H9 (cell line): ENCODE data around the gene CGA. TPM values are rescaled to one million over a fixed set of nuclear protein-coding genes. Genes with fewer than 3 reads are reported as not detected.

Experiments
- DNase-seq: peaks from one replicate; pipeline ENCODE4 v3.0.0-alpha.2; 2017
- H2AFZ ChIP-seq: one replicate; pipeline ENCODE4 v1.6.1; 2013; ENCODE audit warnings: mild to moderate bottlenecking, low read length, control low read depth, moderate library complexity
- H2AK5ac ChIP-seq: 2 replicates; pipeline ENCODE4 v1.6.1; 2013; ENCODE audit warnings: low read length, control low read depth, mixed read lengths; ENCODE audit not compliant: insufficient read length
- H2BK120ac ChIP-seq: one replicate; pipeline ENCODE4 v1.6.1; 2013; ENCODE audit warnings: low read depth, mild to moderate bottlenecking, low read length, control low read depth, inconsistent platforms; ENCODE audit not compliant: poor library complexity, severe bottlenecking
- H2BK12ac ChIP-seq: 2 replicates; pipeline ENCODE4 v1.6.1; 2013; ENCODE audit warnings: low read length, control low read depth, mixed read lengths, low read depth; ENCODE audit not compliant: insufficient read length
- H2BK15ac ChIP-seq: 2 replicates; pipeline ENCODE4 v1.6.1; 2013; ENCODE audit warnings: low read depth, low read length, control low read depth
- H2BK20ac ChIP-seq: one replicate; pipeline ENCODE4 v1.6.1; 2013; ENCODE audit warnings: low read depth, mild to moderate bottlenecking, low read length, control low read depth, inconsistent platforms; ENCODE audit not compliant: poor library complexity, severe bottlenecking
- H2BK5ac ChIP-seq: 2 replicates; pipeline ENCODE4 v1.6.1; 2013; ENCODE audit warnings: low read length, control low read depth, mixed read lengths; ENCODE audit not compliant: insufficient read length
- H3K14ac ChIP-seq: 2 replicates; pipeline ENCODE4 v1.6.1; 2013; ENCODE audit warnings: low read length, control low read depth; ENCODE audit not compliant: insufficient read depth
- H3K18ac ChIP-seq: 2 replicates; pipeline ENCODE4 v1.6.1; 2013; ENCODE audit warnings: low read depth, mild to moderate bottlenecking, mixed read lengths, low read length, control low read depth; ENCODE audit not compliant: insufficient read length
- H3K23ac ChIP-seq: 2 replicates; pipeline ENCODE4 v1.6.1; 2013; ENCODE audit warnings: low read length, control low read depth, mixed read lengths, low read depth; ENCODE audit not compliant: insufficient read length
- H3K23me2 ChIP-seq: 2 replicates; pipeline ENCODE4 v1.6.1; 2013; ENCODE audit warnings: low read depth, mild to moderate bottlenecking, mixed read lengths, low read length, control low read depth; ENCODE audit not compliant: insufficient read length, poor library complexity, severe bottlenecking
- H3K27ac ChIP-seq: 2 replicates; pipeline ENCODE4 v1.5.1; 2013; ENCODE audit warnings: low read length, control low read depth, mixed read lengths, low read depth; ENCODE audit not compliant: insufficient read length
- H3K27me3 ChIP-seq: 2 replicates; pipeline ENCODE4 v1.6.1; 2013; ENCODE audit warnings: low read length, control low read depth, inconsistent platforms; ENCODE audit not compliant: insufficient read depth
- H3K4ac ChIP-seq: 2 replicates; pipeline ENCODE4 v1.6.1; 2013; ENCODE audit warnings: low read depth, mild to moderate bottlenecking, control low read depth, inconsistent platforms, low read length, moderate library complexity
- H3K4me1 ChIP-seq: 2 replicates; pipeline ENCODE4 v1.6.1; 2013; ENCODE audit warnings: low read length, control low read depth, inconsistent platforms; ENCODE audit not compliant: insufficient read depth
- H3K4me2 ChIP-seq: 2 replicates; pipeline ENCODE4 v1.6.1; 2013; ENCODE audit warnings: low read length, control low read depth, mixed read lengths; ENCODE audit not compliant: insufficient read length, insufficient read depth
- H3K56ac ChIP-seq: 2 replicates; pipeline ENCODE4 v1.6.1; 2013; ENCODE audit warnings: low read depth, mild to moderate bottlenecking, mixed read lengths, low read length, control low read depth; ENCODE audit not compliant: insufficient read length
- H3K79me1 ChIP-seq: 2 replicates; pipeline ENCODE4 v1.6.1; 2013; ENCODE audit warnings: low read depth, mild to moderate bottlenecking, moderate library complexity, low read length, control low read depth, inconsistent platforms; ENCODE audit not compliant: insufficient read depth, poor library complexity, severe bottlenecking
- H3K79me2 ChIP-seq: 2 replicates; pipeline ENCODE4 v1.6.1; 2013; ENCODE audit warnings: low read length, control low read depth, inconsistent platforms; ENCODE audit not compliant: insufficient read depth
- H3K9ac ChIP-seq: 2 replicates; pipeline ENCODE4 v1.6.1; 2013; ENCODE audit warnings: low read length, control low read depth, mixed read lengths; ENCODE audit not compliant: insufficient read length; ENCODE audit errors: extremely low read depth
- H3K9me3 ChIP-seq: one replicate; pipeline ENCODE4 v1.6.1; 2013; ENCODE audit warnings: low read depth, low read length, inconsistent platforms; ENCODE audit not compliant: control insufficient read depth
- H3T11ph ChIP-seq: one replicate; pipeline ENCODE4 v1.6.1; 2013; ENCODE audit warnings: mild to moderate bottlenecking, low read length, control low read depth, inconsistent platforms
- H4K20me1 ChIP-seq: one replicate; pipeline ENCODE4 v1.6.1; 2013; ENCODE audit not compliant: control insufficient read depth, insufficient read length, insufficient read depth
- H4K5ac ChIP-seq: 2 replicates; pipeline ENCODE4 v1.6.1; 2013; ENCODE audit warnings: low read depth, mild to moderate bottlenecking, mixed read lengths, low read length, control low read depth; ENCODE audit not compliant: insufficient read length
- H4K8ac ChIP-seq: replicated peaks from 2 replicates; pipeline ENCODE4 v1.6.1; 2013; ENCODE audit warnings: low read length, control low read depth, mixed read lengths, low read depth; ENCODE audit not compliant: insufficient read length
- H4K91ac ChIP-seq: 2 replicates; pipeline ENCODE4 v1.6.1; 2013; ENCODE audit warnings: low read depth, mild to moderate bottlenecking, moderate library complexity, mixed read lengths, low read length, control low read depth; ENCODE audit not compliant: insufficient read length
- H3K27ac Mint-ChIP-seq, 3 experiments: 2 replicates in 2 of 3; 3 replicates in 1 of 3; pipeline ENCODE4 v1.8.0; 2020 to 2021; ENCODE audit warnings: mixed read lengths in 3 of 3, mild to moderate bottlenecking in 1 of 3, moderate library complexity in 1 of 3
- H3K27me3 Mint-ChIP-seq: 2 replicates; pipeline ENCODE4 v1.8.0; 2021; ENCODE audit warnings: low read depth, mild to moderate bottlenecking, moderate library complexity, mixed read lengths
- H3K36me3 Mint-ChIP-seq, 3 experiments: 2 replicates in 2 of 3; 3 replicates in 1 of 3; pipeline ENCODE4 v1.8.0; 2020 to 2021; ENCODE audit warnings: low read depth in 3 of 3, mixed read lengths in 3 of 3; ENCODE audit not compliant: insufficient read depth in 1 of 3
- H3K4me1 Mint-ChIP-seq, 2 experiments: 2 replicates each; pipeline ENCODE4 v1.8.0; 2020; ENCODE audit warnings: mixed read lengths in 2 of 2
- H3K4me3 Mint-ChIP-seq, 2 experiments: 2 replicates in 1 of 2; 3 replicates in 1 of 2; pipeline ENCODE4 v1.8.0; 2020 to 2021; ENCODE audit warnings: mild to moderate bottlenecking in 2 of 2, mixed read lengths in 2 of 2, moderate library complexity in 1 of 2
- H3K9me3 Mint-ChIP-seq, 2 experiments: 2 replicates in 1 of 2; 3 replicates in 1 of 2; pipeline ENCODE4 v1.8.0; 2020; ENCODE audit warnings: mild to moderate bottlenecking in 2 of 2, mixed read lengths in 2 of 2, moderate library complexity in 1 of 2
- CTCF ChIP-seq: fragments of 200-600 bp; sonication (generic); conservative IDR thresholded peaks from 3 replicates; pipeline ENCODE4 v1.8.0; 2021; ENCODE audit warnings: antibody characterized with exemption, mild to moderate bottlenecking
- WGBS: extraction: QIAGEN DNeasy Blood & Tissue Kit; methylation state at CpG from one replicate; pipeline ENCODE4 v1.1.7; 2013; ENCODE audit warnings: missing lambda C conversion rate, low lambda C conversion rate, mixed read lengths; ENCODE audit not compliant: insufficient read length; ENCODE audit errors: extremely low coverage; 5-methylcytosine and 5-hydroxymethylcytosine counted together
- total RNA-seq: library from RNA; stranded (reverse); gene quantifications from 2 replicates; pipeline ENCODE4 v1.2.1, GENCODE V29; 2021

CGA gene
- total RNA-seq, 1 experiment from 2014 or later, result not detected

- no peaks in the 10 kb centered on the region for H3K27me3 Mint-ChIP-seq
- Histone ChIP-seq H3K4me1 (no peaks in the 10 kb centered on the region), H2BK120ac (no peak overlapping the region), H3K18ac (no peak overlapping the region), H3K27me3 (no peaks in the 10 kb centered on the region), H3K9me3 (no peaks in the 10 kb centered on the region), H3K4me2 (no peak overlapping the region), H3T11ph (no peak overlapping the region), H4K8ac (no peak overlapping the region), H4K91ac (no peak overlapping the region), H3K27ac (no peak overlapping the region), H3K23me2 (no peaks in the 10 kb centered on the region), H3K79me1 (no peaks in the 10 kb centered on the region), H2BK15ac (no peak overlapping the region), H3K14ac (no peak overlapping the region), H2BK12ac (no peak overlapping the region), H2BK5ac (no peak overlapping the region), H4K5ac (no peak overlapping the region), H4K20me1 (no peaks in the 10 kb centered on the region), H2BK20ac (no peak overlapping the region), H2AFZ (no peak overlapping the region), H3K56ac (no peak overlapping the region), H3K4ac (no peak overlapping the region), H3K79me2 (no peaks in the 10 kb centered on the region), H3K23ac (no peak overlapping the region), H2AK5ac (no peak overlapping the region), H3K9ac (no peak overlapping the region)
- WGBS, result no CpG with 5 or more reads among the region's 2 CpGs
- DNase-seq, result no peak
- TF ChIP-seq CTCF, result no peak
- no peaks in the 10 kb centered on the region for H3K36me3 Mint-ChIP-seq
- no peaks in the 10 kb centered on the region for H3K9me3 Mint-ChIP-seq
- no peak overlapping the region for H3K4me3 Mint-ChIP-seq
- H3K4me1 Mint-ChIP-seq, result peaks cover 6% of the 10 kb centered on the region in 2 experiments
- no peak overlapping the region for H3K27ac Mint-ChIP-seq
These were observed 6.2 kb upstream of the CGA start for GRCh38 chr6:87101067-87101466.
